ENCODE measurements around the gene SLC15A3.

The SLC15A3 gene

DNA sequence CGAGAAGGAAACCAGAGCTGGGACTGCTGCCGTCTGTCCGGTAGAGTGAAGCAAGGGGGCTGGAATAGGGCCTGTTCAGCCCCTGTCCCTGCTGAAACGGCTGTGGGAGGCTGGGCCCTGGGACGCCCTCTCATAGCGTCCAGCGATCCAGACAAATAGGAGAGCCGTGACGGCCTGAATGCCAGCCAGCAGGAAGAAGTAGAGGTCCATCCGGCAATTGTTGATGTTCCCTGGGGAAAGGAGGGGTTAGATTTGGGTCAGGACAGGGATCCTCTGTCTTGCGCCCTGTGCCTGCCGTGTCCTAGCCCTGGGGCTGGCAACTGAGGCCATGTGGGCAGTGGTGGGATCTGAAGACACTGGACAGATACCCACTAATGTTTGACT, 14.8 kb downstream of the SLC15A3 start:
- Histone ChIP-seq H3K4me1 (ENCODE audit: low read length) (peaks cover 43% of the 10 kb centered on the region), H3K4me2 (ENCODE audit: low read length) (no peak overlapping the region), H3K9ac (ENCODE audit: low read length) (no peak overlapping the region), H3K27ac (ENCODE audit: low read length) (no peak overlapping the region), H2AFZ (ENCODE audit: low read depth, low read length) (no peak overlapping the region), H3K79me2 (ENCODE audit: low read length) (no peaks in the 10 kb centered on the region), H4K20me1 (ENCODE audit: insufficient read depth, low read length) (peaks cover 72% of the 10 kb centered on the region), H3K27me3 (ENCODE audit: low read depth, low read length) (no peaks in the 10 kb centered on the region), H3K4me3 (ENCODE audit: low read length) (no peak overlapping the region), H3K36me3 (replicated peaks; ENCODE audit: low read depth, low read length) (peaks cover 51% of the 10 kb centered on the region), H3K9me3 (ENCODE audit: insufficient read depth, low read length) (no peaks in the 10 kb centered on the region)
- TF ChIP-seq, protein P1, sequence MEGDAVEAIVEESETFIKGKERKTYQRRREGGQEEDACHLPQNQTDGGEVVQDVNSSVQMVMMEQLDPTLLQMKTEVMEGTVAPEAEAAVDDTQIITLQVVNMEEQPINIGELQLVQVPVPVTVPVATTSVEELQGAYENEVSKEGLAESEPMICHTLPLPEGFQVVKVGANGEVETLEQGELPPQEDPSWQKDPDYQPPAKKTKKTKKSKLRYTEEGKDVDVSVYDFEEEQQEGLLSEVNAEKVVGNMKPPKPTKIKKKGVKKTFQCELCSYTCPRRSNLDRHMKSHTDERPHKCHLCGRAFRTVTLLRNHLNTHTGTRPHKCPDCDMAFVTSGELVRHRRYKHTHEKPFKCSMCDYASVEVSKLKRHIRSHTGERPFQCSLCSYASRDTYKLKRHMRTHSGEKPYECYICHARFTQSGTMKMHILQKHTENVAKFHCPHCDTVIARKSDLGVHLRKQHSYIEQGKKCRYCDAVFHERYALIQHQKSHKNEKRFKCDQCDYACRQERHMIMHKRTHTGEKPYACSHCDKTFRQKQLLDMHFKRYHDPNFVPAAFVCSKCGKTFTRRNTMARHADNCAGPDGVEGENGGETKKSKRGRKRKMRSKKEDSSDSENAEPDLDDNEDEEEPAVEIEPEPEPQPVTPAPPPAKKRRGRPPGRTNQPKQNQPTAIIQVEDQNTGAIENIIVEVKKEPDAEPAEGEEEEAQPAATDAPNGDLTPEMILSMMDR (IDR thresholded peaks at IDR 0.05; ENCODE audit: low read depth, low read length) = no peak
- no peak for TF ChIP-seq EZH2phosphoT487 (IDR thresholded peaks at IDR 0.05; ENCODE audit: low read depth)

DNA sequence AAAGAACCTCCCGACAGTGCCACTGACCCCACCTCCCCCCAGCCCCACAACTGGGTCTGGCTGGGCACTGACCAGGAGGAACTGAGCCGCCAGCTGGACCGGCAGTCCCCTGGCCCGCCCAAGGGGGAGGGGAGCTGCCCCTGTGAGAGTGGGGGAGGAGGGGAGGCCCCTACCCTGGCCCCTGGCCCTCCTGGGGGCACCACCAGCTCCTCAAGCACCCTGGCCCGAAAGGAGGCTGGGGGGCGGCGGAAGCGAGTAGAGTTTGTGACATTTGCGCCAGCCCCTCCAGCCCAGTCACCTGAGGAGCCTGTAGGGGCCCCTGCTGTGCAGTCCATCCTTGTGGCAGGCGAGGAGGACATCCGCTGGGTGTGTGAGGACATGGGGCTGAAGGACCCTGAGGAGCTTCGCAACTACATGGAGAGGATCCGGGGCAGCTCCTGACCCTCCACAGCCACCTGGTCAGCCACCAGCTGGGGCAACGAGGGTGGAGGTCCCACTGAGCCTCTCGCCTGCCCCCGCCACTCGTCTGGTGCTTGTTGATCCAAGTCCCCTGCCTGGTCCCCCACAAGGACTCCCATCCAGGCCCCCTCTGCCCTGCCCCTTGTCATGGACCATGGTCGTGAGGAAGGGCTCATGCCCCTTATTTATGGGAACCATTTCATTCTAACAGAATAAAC, 15.4 kb downstream of the SLC15A3 start:
- no peaks in the 10 kb centered on the region for H3K79me2 ChIP-seq (ENCODE audit: low read length)
- peaks cover 45% of the 10 kb centered on the region for H3K4me1 ChIP-seq (ENCODE audit: low read length)
- peaks cover 67% of the 10 kb centered on the region for H4K20me1 ChIP-seq (ENCODE audit: insufficient read depth, low read length)
- no peak overlapping the region for H2AFZ ChIP-seq (ENCODE audit: low read depth, low read length)
- no peak for TF ChIP-seq EZH2phosphoT487 (IDR thresholded peaks at IDR 0.05; ENCODE audit: low read depth)
- TF ChIP-seq, protein P1 (IDR thresholded peaks at IDR 0.05; ENCODE audit: low read depth, low read length) = no peak
- no peaks in the 10 kb centered on the region for H3K9me3 ChIP-seq (ENCODE audit: insufficient read depth, low read length)
- H3K4me3 ChIP-seq (ENCODE audit: low read length) = no peak overlapping the region
- H3K9ac ChIP-seq (ENCODE audit: low read length) = no peak overlapping the region
- no peaks in the 10 kb centered on the region for H3K27me3 ChIP-seq (ENCODE audit: low read depth, low read length)
- no peak overlapping the region for H3K4me2 ChIP-seq (ENCODE audit: low read length)
- 0 out of 2 replicates have a peak overlapping the region, but pooled peaks have one; percentile 38 for H3K27ac ChIP-seq (ENCODE audit: low read length)
- peaks cover 46% of the 10 kb centered on the region for H3K36me3 ChIP-seq (replicated peaks; ENCODE audit: low read depth, low read length)

DNA sequence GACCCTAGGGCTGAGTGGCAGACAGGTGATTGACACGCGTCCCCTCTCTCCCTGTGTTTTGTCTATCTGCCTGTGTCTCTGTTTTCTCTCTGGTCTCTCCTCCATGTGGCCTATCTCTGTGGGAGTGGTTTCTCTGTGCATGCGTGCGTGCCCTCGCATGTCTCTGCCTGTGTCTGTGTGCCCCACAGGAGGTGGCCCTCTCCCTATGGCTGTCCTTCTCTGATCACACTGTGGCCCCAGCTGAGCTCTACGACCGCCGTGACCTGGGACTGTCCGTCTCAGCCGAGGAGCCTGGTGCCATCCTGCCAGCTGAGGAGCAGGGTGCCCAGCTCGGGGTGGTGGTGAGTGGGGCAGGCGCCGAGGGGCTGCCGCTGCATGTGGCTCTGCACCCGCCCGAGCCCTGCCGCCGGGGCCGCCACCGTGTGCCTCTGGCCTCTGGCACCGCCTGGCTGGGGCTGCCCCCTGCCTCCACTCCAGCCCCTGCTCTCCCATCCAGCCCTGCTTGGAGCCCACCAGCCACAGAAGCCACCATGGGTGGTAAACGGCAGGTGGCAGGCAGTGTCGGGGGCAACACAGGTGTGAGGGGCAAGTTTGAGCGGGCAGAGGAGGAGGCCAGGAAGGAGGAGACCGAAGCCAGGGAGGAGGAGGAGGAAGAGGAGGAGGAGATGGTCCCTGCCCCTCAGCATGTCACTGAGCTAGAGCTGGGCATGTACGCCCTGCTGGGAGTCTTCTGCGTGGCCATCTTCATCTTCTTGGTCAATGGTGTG, 16.1 kb downstream of the SLC15A3 start:
- Histone ChIP-seq H3K36me3 (replicated peaks; ENCODE audit: low read depth, low read length) (peaks cover 46% of the 10 kb centered on the region), H3K9me3 (ENCODE audit: insufficient read depth, low read length) (no peaks in the 10 kb centered on the region), H3K4me3 (ENCODE audit: low read length) (no peak overlapping the region), H3K4me1 (ENCODE audit: low read length) (peaks cover 53% of the 10 kb centered on the region), H3K9ac (ENCODE audit: low read length) (no peak overlapping the region), H3K4me2 (ENCODE audit: low read length) (peak overlapping the region; percentile 24), H4K20me1 (ENCODE audit: insufficient read depth, low read length) (peaks cover 60% of the 10 kb centered on the region), H3K27me3 (ENCODE audit: low read depth, low read length) (no peaks in the 10 kb centered on the region), H3K27ac (ENCODE audit: low read length) (peak overlapping the region; percentile 38), H3K79me2 (ENCODE audit: low read length) (no peaks in the 10 kb centered on the region), H2AFZ (ENCODE audit: low read depth, low read length) (no peak overlapping the region)
- TF ChIP-seq, protein P1 (IDR thresholded peaks at IDR 0.05; ENCODE audit: low read depth, low read length) = no peak
- no peak for TF ChIP-seq EZH2phosphoT487 (IDR thresholded peaks at IDR 0.05; ENCODE audit: low read depth)

DNA sequence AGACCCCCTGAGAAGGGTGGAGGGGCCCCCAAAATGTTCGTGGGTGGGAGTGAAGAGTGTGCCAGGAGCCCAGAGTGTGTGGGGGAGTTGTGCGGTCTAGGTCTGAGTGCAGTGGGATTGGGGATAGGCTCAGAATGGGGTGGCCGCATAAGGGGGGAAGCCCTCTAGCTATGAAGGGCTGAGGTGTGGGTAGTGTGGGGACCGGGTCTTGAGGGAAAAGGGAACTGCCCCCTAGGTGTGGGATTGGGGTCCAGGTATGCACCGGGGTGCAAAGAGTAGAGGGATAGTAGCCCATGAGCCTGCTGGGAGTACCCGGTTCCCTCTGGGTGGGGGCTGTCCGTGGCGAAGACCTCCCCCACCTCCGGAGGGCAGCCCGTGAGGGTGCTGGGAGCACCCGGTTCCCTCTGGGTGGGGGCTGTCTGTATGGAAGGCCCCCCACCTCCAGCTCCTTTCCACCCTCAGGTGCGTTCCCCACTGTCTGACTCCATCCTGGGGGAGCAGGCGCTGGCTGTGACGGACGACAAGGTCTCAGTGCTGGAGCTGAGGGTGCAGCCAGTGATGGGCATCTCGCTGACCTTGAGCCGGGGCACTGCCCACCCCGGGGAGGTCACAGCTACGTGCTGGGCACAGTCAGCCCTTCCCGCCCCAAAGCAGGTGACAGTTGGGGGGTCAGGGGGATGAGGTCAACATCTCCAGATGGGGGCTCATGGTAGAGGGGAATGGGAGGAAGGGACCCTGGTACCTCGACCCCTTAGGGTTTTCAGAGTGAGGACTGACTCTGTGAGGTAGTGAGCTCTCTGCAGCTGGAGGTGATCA, 17.0 kb downstream of the SLC15A3 start:
- H3K79me2 ChIP-seq (ENCODE audit: low read length) = no peaks in the 10 kb centered on the region
- TF ChIP-seq EZH2phosphoT487 (IDR thresholded peaks at IDR 0.05; ENCODE audit: low read depth) = no peak
- TF ChIP-seq, protein P1 (IDR thresholded peaks at IDR 0.05; ENCODE audit: low read depth, low read length) = no peak
- peaks cover 55% of the 10 kb centered on the region for H3K4me1 ChIP-seq (ENCODE audit: low read length)
- H3K27ac ChIP-seq (ENCODE audit: low read length) = peak overlapping the region; percentile 38
- peaks cover 51% of the 10 kb centered on the region for H4K20me1 ChIP-seq (ENCODE audit: insufficient read depth, low read length)
- no peak overlapping the region for H3K4me3 ChIP-seq (ENCODE audit: low read length)
- no peaks in the 10 kb centered on the region for H3K27me3 ChIP-seq (ENCODE audit: low read depth, low read length)
- no peak overlapping the region for H2AFZ ChIP-seq (ENCODE audit: low read depth, low read length)
- H3K9ac ChIP-seq (ENCODE audit: low read length) = no peak overlapping the region
- peak overlapping the region; percentile 25 for H3K4me2 ChIP-seq (ENCODE audit: low read length)
- peaks cover 42% of the 10 kb centered on the region for H3K36me3 ChIP-seq (replicated peaks; ENCODE audit: low read depth, low read length)
- no peaks in the 10 kb centered on the region for H3K9me3 ChIP-seq (ENCODE audit: insufficient read depth, low read length)
